GM19395 (cell line): Measurements from ENCODE around the gene C11orf86.
"Not testable (repeated sequence)": the region's sequence is repeated elsewhere in the genome, so short reads cannot be mapped to it uniquely, and the experiment has no call there.

Experiments
- ATAC-seq: cut with Tn5 transposase; IDR thresholded peaks from one replicate; pipeline ENCODE4 v1.9.1; 2021; ENCODE audit warnings: mild to moderate bottlenecking, moderate library complexity; ENCODE audit not compliant: unreplicated experiment

C11orf86 gene

DNA sequence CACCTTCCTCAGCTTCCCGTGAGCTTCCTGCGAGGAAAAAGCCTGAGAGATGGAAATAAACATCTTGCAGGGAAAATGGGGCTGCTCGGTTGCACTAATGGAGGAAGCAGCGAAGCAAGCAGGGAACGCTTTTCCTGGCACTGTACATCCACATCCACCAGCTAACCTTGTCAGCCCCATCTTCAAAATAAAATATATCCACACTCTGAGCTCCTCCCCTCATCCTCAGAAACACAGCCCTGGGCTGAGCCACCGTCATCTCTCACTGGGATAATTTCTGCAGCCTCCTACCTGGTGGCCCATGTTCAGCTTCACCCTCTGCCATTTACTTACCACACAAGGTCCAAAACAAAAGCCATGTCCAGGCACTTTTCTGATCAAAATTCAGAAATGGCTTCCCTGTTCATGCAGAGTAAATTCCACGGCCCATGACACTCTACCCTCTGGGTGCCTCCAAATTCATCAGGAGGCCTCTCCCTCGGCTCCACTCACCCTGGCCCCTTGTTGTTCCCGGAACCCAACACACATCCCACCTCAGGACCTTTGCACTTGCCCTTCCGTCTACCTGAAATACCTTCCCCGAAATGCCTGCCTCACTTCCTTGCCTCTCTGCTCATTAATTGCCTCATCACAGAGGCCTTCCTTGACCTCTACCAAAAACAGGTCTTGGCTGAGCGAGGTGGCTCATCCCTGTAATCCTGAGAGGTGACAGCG lies 13.0 kb downstream of the C11orf86 start:
- ATAC-seq = no peak

DNA sequence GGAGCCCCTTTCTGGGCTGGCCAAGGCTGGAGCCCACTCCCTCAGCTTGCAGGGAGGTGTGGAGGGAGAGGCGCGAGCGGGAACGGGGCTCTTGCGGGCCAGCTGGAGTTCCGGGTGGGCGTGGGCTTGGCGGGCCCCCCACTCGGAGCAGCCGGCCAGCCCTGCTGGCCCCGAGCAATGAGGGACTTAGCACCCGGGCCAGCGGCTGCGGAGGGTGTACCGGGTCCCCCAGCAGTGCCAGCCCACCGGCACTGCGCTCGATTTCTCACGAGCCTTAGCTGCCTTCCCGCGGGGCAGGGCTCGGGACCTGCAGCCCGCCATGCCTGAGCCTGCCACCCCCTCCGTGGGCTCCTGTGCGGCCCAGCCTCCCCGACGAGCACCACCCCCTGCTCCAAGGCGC lies 13.6 kb downstream of the C11orf86 start:
- ATAC-seq = not testable (repeated sequence)

DNA sequence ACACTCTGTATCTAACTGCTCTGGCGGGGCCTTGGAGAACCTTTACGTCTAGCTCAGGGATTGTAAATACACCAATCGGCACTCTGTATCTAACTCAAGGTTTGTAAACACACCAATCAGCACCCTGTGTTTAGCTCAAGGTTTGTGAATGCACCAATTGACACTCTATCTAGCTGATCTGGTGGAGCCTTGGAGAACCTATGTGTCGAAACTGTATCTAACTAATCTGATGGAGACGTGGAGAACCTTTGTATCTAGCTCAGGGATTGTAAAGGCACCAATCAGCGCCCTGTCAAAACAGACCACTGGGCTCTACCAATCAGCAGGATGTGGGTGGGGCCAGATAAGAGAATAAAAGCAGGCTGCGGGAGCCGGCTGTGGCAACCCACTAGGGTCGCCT lies 14.3 kb downstream of the C11orf86 start:
- not testable (repeated sequence) for ATAC-seq

DNA sequence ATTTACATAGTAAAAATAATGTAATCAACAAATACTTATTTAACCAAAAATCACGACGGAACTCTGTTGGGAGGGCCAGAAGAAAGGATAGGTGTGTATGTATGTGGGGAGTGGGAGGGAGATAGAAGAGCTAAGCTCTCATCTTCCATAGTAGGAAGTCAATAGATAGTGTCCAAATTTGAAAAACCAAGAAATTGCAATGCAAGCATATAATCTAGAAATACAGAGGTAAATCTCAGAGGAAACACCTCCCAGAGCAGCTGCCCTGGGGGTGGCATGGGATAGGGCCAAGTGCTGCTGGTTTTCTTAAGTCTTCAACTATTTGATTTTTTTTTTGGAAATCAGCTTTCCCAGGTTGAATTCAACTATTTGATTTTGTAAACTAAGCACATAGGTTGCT lies 16.9 kb downstream of the C11orf86 start:
- no peak for ATAC-seq

DNA sequence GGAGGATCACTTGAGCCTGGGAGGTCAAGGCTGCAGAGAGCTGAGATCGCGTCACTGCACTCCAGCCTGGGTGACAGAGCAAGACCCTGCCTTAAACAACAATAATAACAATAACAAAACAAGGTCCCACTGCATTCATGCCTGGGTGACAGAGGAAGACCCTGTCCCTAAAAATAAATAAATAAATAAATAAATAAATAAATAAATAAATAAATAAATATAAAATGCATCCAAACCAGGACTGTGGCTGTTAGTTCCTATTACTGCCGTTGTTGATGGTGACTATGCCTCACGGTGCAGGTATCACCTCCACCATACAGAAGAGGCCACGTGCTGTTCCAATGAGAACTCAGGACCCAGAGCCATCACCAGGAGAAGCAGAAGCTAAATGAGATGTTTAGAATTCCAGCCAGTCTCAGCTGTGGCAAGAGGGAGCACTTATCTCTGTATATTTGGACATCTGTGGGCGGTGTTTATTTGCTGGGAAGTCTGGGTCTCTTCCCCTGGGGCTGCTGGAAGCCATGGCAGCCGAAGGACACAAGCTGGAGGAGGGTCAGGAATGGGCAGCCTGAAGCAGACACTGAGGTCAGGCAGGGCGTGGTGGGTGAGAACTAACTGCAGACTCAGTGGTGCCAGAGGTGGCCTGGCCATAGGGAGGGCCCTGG lies 21.6 kb downstream of the C11orf86 start:
- ATAC-seq = no peak

DNA sequence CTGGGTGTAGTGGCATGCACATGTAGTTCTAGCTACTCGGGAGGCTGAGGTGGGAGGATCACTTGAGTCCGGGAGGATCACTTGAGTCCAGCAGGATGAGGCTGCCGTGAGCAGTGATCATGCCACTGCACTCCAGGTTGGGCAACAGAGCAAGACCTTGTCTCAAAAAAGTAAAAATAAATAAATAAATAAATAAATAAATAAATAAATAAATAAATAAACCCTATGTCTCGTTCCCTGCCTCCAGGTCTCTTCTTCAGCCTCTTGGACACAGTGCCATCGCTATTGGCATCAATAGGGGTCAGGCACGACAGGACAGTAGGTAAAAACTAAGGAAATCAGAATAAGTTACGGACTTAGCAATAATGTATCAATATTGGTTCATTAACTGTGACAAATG lies 24.5 kb downstream of the C11orf86 start:
- no peak for ATAC-seq

DNA sequence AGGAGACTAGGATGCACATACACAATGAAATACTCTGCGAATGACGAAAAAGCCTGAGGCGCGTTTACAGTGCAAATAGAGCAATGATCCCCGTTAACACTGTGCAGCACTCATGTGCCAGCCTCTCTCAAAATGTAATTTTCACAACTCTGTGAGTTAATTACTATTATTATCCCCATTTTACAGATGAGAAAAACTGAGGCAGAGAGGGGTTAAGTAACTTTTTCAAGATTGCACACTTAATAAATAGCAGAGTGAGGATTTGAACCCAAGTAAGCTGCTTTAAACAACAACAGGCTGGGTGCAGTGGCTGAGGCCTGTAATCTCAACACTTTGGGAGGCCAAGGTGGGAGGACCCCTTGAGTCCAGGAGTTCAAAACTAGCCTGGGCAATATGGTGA lies 26.2 kb downstream of the C11orf86 start:
- no peak for ATAC-seq

DNA sequence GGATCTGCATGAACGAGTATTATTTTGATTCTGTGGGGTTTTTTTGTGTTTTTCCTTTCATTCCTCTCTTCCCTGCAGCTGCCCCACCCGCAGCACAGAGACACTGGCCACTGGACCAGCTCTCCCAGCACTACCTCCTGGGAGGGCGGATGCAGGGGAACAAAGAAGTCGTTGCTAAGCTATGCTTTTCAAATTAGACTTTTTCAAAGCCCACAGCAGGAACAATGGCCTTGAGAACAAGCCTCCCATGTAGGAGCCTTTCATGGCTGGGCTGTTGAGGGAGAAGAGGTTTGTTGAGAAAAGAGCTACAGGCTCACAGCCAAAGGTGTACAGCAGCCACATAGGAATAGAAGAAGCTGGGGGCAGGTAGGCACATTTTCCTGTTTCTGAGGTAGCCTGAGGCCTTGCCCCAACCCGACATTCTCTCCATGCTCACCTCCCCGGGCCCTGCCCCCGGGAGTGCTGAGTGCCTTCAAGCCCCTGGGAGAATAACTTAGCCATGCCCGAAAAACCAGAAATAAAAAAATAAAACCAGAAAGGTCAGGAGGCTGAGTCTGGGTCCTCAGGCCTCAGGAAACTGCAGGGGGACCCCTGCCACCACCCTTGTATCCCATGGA lies 27.3 kb downstream of the C11orf86 start:
- ATAC-seq = no peak

DNA sequence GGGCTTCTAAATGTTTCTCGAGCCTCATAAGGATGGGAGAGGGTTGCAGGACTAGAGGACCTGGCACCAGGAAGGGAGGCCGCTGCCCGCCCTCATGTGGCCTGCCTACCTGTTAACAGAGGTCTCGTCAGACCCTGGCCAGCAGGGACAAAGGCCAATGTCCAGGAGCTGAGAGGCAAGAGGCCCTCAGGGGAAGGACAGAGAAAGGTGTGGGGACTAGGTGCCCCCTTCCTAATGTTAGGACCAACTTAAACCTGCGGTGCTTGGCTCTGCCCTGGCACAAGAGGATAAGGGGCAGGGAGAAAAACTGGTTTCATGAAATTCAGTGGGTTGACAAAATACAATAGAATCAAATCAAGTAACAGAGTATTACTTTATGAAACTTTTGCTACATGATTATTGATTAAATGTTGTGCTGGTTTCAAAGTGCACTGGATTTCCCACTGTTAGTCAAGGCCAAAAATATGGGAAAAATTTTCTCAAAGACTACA lies 27.9 kb downstream of the C11orf86 start:
- no peak for ATAC-seq

DNA sequence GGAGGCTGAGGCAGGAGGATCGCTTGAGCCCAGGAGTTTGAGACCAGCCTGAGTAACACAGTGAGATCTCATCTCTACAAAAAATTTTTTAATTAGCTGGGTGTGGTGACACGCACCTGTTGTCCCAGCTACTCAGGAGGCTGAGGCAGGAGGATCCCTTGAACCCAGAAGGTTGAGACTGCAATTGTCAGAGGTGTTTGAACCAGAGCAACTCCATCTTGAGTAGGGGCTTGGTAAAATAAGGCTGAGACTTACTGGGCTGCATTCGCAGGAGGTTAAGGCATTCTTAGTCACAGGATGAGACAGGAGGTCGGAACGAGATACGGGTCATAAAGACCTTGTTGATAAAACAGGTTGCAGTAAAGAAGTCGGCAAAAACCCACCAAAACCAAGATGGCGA lies 30.1 kb downstream of the C11orf86 start:
- not testable (repeated sequence) for ATAC-seq

DNA sequence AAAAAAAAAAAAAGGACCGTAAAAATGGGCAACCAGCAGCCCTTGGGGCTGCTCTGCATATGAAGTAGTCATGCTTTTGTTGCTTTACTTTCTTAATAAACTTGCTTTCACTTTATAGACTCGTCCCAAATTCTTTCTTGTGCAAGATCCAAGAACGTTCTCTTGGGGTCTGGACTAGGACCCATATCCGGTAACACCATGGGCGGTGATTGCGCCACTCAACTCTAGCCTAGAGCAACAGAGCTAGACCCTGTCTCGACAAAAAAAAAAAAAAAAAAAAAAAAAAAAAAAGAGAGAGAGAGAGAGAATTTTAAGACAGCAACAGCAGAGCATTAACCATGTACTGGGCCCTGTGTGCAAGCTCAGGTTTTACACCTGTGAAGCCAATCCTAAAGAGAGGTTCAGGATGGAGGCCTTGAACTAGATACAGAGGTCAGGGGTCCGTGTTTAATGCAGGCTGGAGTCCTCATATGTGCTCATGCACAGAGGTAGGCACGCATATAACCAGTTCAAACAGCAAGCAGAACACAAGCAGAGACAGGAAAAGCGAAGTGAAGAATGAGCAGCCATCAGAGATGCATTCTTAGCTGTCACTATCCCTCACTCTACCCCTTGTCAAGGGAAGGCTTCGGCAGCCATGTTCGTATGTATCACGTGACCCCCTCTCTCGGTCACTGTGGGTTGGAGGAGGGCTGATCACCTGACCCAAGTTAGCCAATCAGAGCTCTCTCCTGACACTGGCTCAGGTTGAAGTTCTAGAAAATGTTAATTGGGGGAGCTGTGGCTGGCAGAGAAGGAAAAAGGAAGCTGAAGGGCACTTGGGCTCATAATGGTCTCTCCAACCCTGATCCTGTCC lies 31.2 kb downstream of the C11orf86 start:
- no peak for ATAC-seq

DNA sequence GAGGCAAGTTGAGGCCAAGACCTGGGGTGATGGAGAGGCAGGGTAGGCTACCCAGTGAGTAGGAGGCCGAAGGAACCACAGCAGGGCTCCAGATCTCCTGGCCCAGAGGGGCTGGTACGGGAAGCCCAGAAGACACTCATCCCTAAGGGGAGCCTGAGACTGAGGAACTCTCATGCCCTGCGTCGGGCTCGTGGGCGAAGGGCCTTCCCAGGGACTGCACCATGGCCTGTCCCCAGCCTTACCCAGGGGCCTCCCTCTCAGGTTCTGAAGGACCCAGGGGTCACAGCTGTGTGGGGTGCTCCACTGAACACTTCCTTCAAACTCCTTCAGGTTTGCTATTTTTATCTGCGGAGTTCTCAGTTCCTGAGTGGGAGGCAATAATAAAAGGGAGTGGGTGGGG lies 32.0 kb downstream of the C11orf86 start:
- no peak for ATAC-seq

DNA sequence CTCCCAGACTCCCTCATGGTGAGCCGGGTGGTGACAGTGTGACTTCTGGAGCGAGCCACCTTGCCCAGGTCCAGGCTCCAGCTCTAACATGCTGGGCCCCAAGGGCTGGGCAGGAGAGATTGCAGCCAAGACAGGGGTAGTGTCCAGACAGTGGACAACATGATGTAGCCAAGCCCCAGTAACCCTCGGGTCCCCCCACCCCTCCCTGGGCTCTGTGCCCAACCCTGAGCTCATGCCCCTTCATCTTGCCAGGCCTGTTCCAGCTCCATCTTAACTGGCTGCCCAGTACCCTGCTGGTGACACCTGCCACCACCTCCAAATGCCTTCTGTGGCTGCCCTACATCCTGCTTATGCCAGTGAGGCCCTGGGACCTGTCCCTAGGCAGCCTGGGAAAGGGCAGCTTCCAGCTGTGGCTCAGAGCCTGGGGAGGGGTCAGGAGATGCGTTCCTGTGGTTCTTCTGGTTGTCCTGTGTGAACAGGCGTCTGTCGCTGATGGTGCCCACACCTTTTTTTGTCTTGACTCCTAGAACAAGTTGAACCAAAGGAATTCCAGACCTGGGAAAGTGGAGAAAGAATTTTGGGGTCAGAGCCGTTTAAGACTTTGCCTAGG lies 35.3 kb downstream of the C11orf86 start:
- no peak for ATAC-seq

DNA sequence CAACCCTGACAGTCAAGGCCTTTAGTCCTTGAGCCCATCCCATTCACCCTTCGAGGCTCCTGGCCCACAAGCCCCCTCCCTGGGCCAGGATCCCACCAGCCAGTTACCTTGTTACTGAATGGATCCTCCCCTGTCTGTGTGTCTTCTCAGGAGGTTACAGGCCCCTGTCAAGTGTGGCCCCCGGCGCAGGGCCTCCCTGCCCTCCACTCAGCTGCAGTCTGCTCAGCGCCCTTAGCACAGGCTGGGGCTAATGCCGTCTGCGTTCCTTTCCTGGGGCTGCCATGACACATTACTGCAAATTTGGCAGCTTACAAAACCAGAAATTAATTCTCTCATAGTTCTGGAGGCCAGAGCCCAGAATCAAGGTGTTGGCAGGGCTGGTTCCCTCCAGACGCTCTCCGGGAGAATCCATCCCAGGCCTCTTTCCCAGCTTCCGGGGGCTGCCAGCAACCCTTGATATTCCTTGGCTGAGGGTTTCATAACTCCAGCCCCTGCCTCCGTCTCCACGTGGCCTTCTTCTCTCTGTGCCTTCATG lies 38.5 kb downstream of the C11orf86 start:
- no peak for ATAC-seq

DNA sequence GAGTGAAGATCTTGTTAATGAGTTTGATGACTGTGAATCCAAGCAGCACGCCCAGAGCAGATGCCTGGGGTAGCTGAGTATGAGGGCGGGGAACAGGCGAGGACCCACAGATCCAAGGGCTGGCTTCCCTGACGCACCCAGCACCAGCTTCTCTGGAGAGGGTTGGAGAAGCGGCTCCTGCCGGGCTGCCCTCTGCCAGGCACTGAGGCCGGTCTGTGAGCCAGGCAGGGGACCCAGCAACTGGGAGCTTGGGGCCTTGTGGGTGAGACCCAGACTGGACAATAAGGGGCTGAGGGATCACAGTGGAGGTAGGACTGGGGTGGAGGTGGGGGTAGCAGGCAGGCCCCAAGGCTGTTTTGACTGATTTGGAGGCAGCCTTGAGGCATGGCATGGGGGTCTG lies 39.2 kb downstream of the C11orf86 start:
- no peak for ATAC-seq

DNA sequence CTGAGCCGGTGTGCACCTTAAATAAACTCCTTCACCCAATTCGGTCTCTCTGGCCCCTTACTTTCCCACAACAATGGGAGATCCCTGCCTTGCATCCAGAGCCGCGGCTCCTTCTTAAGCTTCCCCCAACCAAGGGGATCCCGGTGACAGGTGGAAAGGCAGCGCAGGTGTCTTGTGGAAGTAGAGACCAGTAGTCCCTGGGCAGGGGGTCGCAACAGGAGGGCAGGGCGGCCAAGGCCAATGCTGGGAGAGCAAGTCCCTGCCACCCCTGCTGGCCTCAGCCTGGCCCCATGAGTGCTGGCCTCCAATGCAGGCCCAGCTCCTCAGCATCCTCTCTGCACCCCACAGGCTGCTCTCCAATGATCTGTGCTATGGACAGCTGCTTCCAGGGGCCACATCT lies 39.9 kb downstream of the C11orf86 start:
- ATAC-seq = no peak

DNA sequence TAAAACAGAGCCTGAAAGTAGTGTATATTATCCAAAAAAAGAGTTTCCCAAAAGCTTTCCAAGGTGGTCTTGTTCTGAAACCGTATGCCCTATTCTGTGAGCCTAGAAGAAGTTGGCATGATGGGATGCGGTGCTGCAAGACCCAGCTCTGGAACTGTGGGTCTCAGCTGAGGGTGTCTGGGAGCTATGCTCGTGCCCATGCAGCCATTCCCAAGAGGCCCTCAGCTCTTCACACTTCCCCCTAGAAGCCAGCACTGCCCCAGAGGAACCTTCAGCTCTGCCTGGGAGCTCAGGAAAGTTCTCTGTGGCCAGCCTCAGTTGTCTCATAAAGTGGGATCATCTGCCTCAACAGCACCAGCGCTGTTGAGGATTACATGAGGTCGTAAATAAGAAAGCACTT lies 41.4 kb downstream of the C11orf86 start:
- ATAC-seq = no peak

DNA sequence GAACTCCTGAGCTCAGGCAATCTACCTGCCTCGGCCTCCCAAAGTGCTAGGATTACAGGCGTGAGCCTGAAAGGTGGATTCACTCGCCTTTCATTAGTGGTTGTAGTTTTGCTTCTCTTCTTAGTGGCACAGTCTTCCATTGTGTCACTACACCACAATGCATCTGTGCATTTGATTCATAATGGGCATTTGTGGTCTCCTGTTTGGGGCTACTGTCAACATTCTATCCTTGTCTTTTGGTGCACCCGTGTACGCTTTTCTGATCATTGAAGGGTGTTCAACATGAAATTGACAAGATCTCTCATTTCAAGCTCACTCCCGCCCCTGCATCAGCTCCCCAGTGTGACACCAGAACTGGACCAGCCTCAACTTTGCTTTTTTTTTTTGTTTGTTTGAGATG lies 45.8 kb downstream of the C11orf86 start:
- no peak for ATAC-seq

DNA sequence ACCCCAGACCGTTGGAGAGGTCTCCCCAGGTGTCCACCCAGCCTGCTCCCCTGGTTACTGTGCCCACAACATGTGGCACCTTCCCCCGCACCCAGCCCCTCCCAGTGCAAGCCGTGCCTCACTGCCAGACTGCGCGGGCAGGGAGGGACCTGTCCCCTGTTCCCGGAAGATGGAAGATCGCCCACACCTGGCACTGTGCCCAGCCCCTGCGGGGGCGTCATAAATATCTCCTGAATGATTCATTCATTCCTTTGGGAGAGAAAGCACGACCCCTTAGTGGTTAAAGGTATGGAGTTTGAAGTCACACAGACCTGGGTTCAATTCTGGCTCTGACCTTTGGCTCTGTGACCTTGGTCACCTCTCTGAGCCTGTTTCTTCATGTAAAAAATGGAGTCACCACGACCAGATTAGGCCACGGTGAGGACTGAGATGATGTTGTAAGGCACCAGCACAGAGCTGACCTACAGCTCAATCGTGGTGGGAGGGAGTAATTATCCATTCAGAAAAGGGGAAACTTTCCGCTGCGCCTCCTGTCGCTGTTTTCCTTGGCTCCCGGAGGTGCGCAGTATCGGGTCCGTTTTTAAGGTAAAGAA lies 47.3 kb downstream of the C11orf86 start:
- no peak for ATAC-seq
